Retinal pigment epithelial cell (primary cell): ENCODE measurements around the gene BNIP3.

Experiments used
- DNase-seq: peaks from one replicate; pipeline ENCODE4 v3.0.0-alpha.2; 2010; ENCODE audit warnings: low read depth
- H3K4me3 ChIP-seq: 2 replicates; pipeline ENCODE4 v1.5.1; 2011; ENCODE audit warnings: mild to moderate bottlenecking, low read length, control low read depth, moderate library complexity
- CTCF ChIP-seq: conservative IDR thresholded peaks from 2 replicates; pipeline ENCODE4 v1.5.1; 2011; ENCODE audit warnings: low read depth, low read length, control low read depth, inconsistent platforms

BNIP3 gene

GRCh38 chr10:131982185-131982756 lies 548 bp upstream of the BNIP3 start:
- no peak for TF ChIP-seq CTCF
- DNase-seq = no peak

GRCh38 chr10:131980761-131981428 lies 828 bp downstream of the BNIP3 start:
- TF ChIP-seq CTCF = no peak
- peak overlapping the region; percentile 74 for H3K4me3 ChIP-seq
- DNase-seq = no peak

More at GRCh38 chr10:131982185-131982756, 548 bp upstream of the BNIP3 start:
- H3K4me3 ChIP-seq = peak overlapping the region; percentile 47

- no peak for DNase-seq
- no peak for TF ChIP-seq CTCF
- peak overlapping the region; percentile 74 for H3K4me3 ChIP-seq
These were observed 1.4 kb downstream of the BNIP3 start for GRCh38 chr10:131980321-131980720.

GRCh38 chr10:131979821-131980270 lies 1.9 kb downstream of the BNIP3 start:
- no peak for DNase-seq
- no peak for TF ChIP-seq CTCF
- peak overlapping the region; percentile 74 for H3K4me3 ChIP-seq

- no peak for TF ChIP-seq CTCF
- peak overlapping the region; percentile 74 for H3K4me3 ChIP-seq
- DNase-seq = no peak
These were observed 2.4 kb downstream of the BNIP3 start for GRCh38 chr10:131979336-131979735.

GRCh38 chr10:131978851-131979250 lies 2.9 kb downstream of the BNIP3 start:
- no peak for TF ChIP-seq CTCF
- H3K4me3 ChIP-seq = no peak overlapping the region
- DNase-seq = no peak

GRCh38 chr10:131978366-131978765 lies 3.4 kb downstream of the BNIP3 start:
- TF ChIP-seq CTCF = no peak

More at GRCh38 chr10:131978366-131978765, 3.4 kb downstream of the BNIP3 start:
- no peak overlapping the region for H3K4me3 ChIP-seq
- no peak for DNase-seq
